ENCODE data around the gene ANAPC15. TPM values are rescaled to one million over a fixed set of nuclear protein-coding genes. Genes with fewer than 3 reads are reported as not detected.

ANAPC15 gene
- total RNA-seq, 1 experiment from 2014 or later: 65.6 TPM

DNA sequence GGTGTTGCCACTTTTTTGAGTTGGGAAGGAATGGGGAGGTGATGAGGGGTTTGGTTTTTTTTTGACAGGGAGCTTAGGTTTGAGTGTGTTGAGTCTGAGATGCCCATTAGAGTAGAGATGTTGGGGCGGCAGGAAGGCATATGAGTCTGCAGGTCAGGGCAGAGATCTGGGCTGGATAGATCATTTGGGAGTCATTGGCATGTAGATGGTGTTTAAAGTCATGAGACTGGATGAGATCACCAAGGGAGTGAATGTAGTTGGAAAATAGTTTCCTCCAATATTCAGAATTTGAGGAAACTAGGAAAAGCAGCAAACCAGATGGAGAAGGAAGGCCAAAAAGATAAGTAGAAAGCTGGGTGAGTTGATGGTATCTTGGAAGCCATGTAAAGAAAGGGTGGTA lies 2.1 kb upstream of the ANAPC15 start:
- BruUV-seq (replicated peaks): no TSS peak
- no peak for TF ChIP-seq EZH2 (IDR thresholded peaks at IDR 0.05)
- Histone ChIP-seq H3K4me1 (ENCODE audit: control insufficient read depth in 1 of 2, insufficient read depth in 2 of 2, low read length in 2 of 2) (peaks cover 4 to 20% of the 10 kb centered on the region in 2 experiments; a peak in 3 of 4 replicates), H3K27me3 (ENCODE audit: insufficient read depth, low read length) (no peaks in the 10 kb centered on the region), H4K20me1 (ENCODE audit: insufficient read depth) (no peaks in the 10 kb centered on the region), H3K9me2 (ENCODE audit: insufficient read depth) (no peaks in the 10 kb centered on the region), H3K4me2 (ENCODE audit: low read length) (no peak overlapping the region), H3K27ac (ENCODE audit: low read depth, low read length) (no peak overlapping the region), H2AFZ (ENCODE audit: low read depth, low read length, poor library complexity, severe bottlenecking) (no peak overlapping the region), H3K36me3 (ENCODE audit: control insufficient read depth in 1 of 2, insufficient read depth in 2 of 2, low read length in 2 of 2) (no peaks in the 10 kb centered on the region), H3K9me3 (ENCODE audit: control insufficient read depth in 1 of 2, insufficient read depth in 1 of 2, low read depth in 1 of 2, low read length in 2 of 2) (no peaks in the 10 kb centered on the region), H3K4me3 (replicated peaks in 1 of 2; ENCODE audit: low read depth in 1 of 2, low read length in 2 of 2) (no peak overlapping the region), H3K79me2 (ENCODE audit: insufficient read depth, low read length) (no peaks in the 10 kb centered on the region), H3K9ac (ENCODE audit: low read length) (no peak overlapping the region)
- RAD21 ChIA-PET (ENCODE audit: low non-redundant PET in 1 of 2, low total read pairs in 2 of 2, uncharacterized antibody in 2 of 2, unreplicated experiment in 2 of 2): no interaction called here
- CTCF ChIA-PET: no interaction called here
- ATAC-seq (no peak), DNase-seq (ENCODE audit: low read depth, low spot score) (no peak)
- POLR2A ChIA-PET: no interaction called here
- intact Hi-C loops (cut with micrococcal nuclease): loop anchor here (10.0 kb wide), 1 partner anchor 320 kb away; the partner anchor contains the start of gene CLPB

DNA sequence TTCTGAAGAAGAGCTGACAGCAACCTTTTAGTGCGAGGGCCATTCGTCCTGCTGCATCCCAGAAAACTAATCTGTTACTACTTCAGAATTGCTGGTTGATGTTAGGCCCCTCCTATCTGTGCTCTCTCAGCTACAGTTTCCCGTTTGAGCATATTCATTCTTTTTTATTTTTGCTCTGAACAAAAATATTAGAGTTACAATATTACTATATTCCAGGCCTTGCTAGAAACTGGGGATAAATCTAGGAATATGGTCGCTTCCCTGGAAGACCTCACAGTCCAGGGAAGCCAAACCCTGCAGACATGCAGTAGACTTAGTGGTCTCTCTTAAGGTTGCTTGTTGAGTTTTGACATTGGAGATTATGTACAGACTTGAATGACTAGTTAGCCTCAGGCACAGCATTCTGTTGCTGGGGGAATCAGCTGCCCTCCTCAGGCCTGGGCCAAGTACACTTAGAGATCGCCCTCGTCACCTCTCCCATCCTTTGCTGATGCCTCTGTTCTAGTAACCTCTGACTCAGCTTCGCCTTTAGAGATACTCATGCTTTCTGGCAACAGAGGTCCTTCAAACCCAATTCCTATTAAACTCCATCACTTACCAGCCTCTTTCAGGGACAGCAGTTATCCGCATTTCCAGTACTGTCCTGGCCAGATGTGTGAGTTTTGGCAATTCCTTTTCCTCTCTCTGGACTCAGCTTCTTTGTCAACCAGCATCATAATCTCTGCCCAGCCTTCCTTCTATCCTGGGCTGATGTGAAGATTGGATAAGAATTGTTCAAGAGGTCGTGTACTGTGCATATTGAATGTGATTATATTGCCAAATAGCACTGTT lies 698 bp upstream of the ANAPC15 start:
- CTCF ChIA-PET: interaction anchor here (1.0 to 1.5 kb wide), 2 partner anchors 88 to 318 kb away, joined by 4 read pairs; no protein-coding TSS in a partner anchor
- H3K4me2 ChIP-seq (ENCODE audit: low read length): peak overlapping the region; percentile 74
- RAD21 ChIA-PET (ENCODE audit: low non-redundant PET in 1 of 2, low total read pairs in 2 of 2, uncharacterized antibody in 2 of 2, unreplicated experiment in 2 of 2): interaction anchor here in 1 of 2 experiments (0.6 kb wide), 1 partner anchor 11 kb away, joined by 3 read pairs; no protein-coding TSS in a partner anchor
- H3K9me2 ChIP-seq (ENCODE audit: insufficient read depth): no peaks in the 10 kb centered on the region
- no peaks in the 10 kb centered on the region for H3K27me3 ChIP-seq (ENCODE audit: insufficient read depth, low read length)
- POLR2A ChIA-PET: interaction anchor here (0.9 to 1.6 kb wide), 5 partner anchors 12 to 44 kb away, joined by 3 to 6 read pairs (median 4); no protein-coding TSS in a partner anchor
- peak overlapping the region; percentile 60 to 82 for H3K4me3 ChIP-seq (replicated peaks in 1 of 2; ENCODE audit: low read depth in 1 of 2, low read length in 2 of 2)
- no peaks in the 10 kb centered on the region for H3K36me3 ChIP-seq (ENCODE audit: control insufficient read depth in 1 of 2, insufficient read depth in 2 of 2, low read length in 2 of 2)
- TF ChIP-seq ZFX (IDR thresholded peaks at IDR 0.05) (peak; percentile 29), EZH2 (IDR thresholded peaks at IDR 0.05) (no peak)
- H3K9me3 ChIP-seq (ENCODE audit: control insufficient read depth in 1 of 2, insufficient read depth in 1 of 2, low read depth in 1 of 2, low read length in 2 of 2): no peaks in the 10 kb centered on the region
- H3K9ac ChIP-seq (ENCODE audit: low read length): peak overlapping the region; percentile 83
- H4K20me1 ChIP-seq (ENCODE audit: insufficient read depth): no peaks in the 10 kb centered on the region
- DNase-seq (ENCODE audit: low read depth, low spot score) (no peak), ATAC-seq (peak; percentile 3)
- intact Hi-C loops (cut with micrococcal nuclease): loop anchor here (1.0 to 10.0 kb wide), 2 partner anchors 10 to 322 kb away; partner anchors contain the start of genes CLPB and LAMTOR1
- BruUV-seq (replicated peaks): TSS peak; percentile 99
- H3K4me1 ChIP-seq (ENCODE audit: control insufficient read depth in 1 of 2, insufficient read depth in 2 of 2, low read length in 2 of 2): peaks cover 4 to 20% of the 10 kb centered on the region in 2 experiments; a peak in 3 of 4 replicates
- H3K27ac ChIP-seq (ENCODE audit: low read depth, low read length): peak overlapping the region; percentile 76
- H3K79me2 ChIP-seq (ENCODE audit: insufficient read depth, low read length): no peaks in the 10 kb centered on the region
- no peak overlapping the region for H2AFZ ChIP-seq (ENCODE audit: low read depth, low read length, poor library complexity, severe bottlenecking)

Data from HCT116 (cell line).